Activated T-cell treated with anti-CD3 and anti-CD28 coated beads for 24 hours (primary cell): ENCODE results near the gene VWA3A.
"Not testable (repeated sequence)": the region's sequence is repeated elsewhere in the genome, so short reads cannot be mapped to it uniquely, and the experiment has no call there.

Source experiments
- DNase-seq: peaks from one replicate; pipeline ENCODE4 v3.0.0-alpha.2; 2020; ENCODE audit warnings: low read depth

VWA3A gene

GRCh38 chr16:22132801-22133200 lies 40.5 kb downstream of the VWA3A start:
- no peak for DNase-seq

GRCh38 chr16:22138482-22138881 lies 46.1 kb downstream of the VWA3A start:
- DNase-seq: no peak

- DNase-seq: no peak
Observed at GRCh38 chr16:22139008-22139407, 46.7 kb downstream of the VWA3A start.

- DNase-seq: no peak
Observed at GRCh38 chr16:22139732-22140131, 47.4 kb downstream of the VWA3A start.

GRCh38 chr16:22141767-22142166 lies 49.4 kb downstream of the VWA3A start:
- DNase-seq: no peak

GRCh38 chr16:22144520-22144919 lies 52.2 kb downstream of the VWA3A start:
- no peak for DNase-seq

- no peak for DNase-seq
Observed at GRCh38 chr16:22147853-22148252, 55.5 kb downstream of the VWA3A start.

- no peak for DNase-seq
Observed at GRCh38 chr16:22151246-22151998, 59.1 kb downstream of the VWA3A start.

- DNase-seq: no peak
Observed at GRCh38 chr16:22152316-22152715, 60.0 kb downstream of the VWA3A start.

GRCh38 chr16:22153078-22153477 lies 60.7 kb downstream of the VWA3A start:
- not testable (repeated sequence) for DNase-seq

- DNase-seq: no peak
Observed at GRCh38 chr16:22161401-22161800, 69.1 kb downstream of the VWA3A start.

- peak; percentile 20 for DNase-seq
Observed at GRCh38 chr16:22161999-22162655, 69.8 kb downstream of the VWA3A start, which contains the start of gene SDR42E2. Gene SDR42E2, plus strand, starts transcription at chr16:22162506. Its CDS starts 3,077 bp downstream, at chr16:22165583.

- no peak for DNase-seq
Observed at GRCh38 chr16:22162656-22163009, 70.3 kb downstream of the VWA3A start.

GRCh38 chr16:22163806-22164205 lies 71.5 kb downstream of the VWA3A start:
- no peak for DNase-seq

- DNase-seq: no peak
Observed at GRCh38 chr16:22164482-22164881, 72.1 kb downstream of the VWA3A start.

GRCh38 chr16:22165508-22166285 lies 73.4 kb downstream of the VWA3A start:
- no peak for DNase-seq

- no peak for DNase-seq
Observed at GRCh38 chr16:22171953-22172352, 79.6 kb downstream of the VWA3A start.

- DNase-seq: not testable (repeated sequence)
Observed at GRCh38 chr16:22172642-22173041, 80.3 kb downstream of the VWA3A start.

- DNase-seq: no peak
Observed at GRCh38 chr16:22174642-22175041, 82.3 kb downstream of the VWA3A start.

- DNase-seq: no peak
Observed at GRCh38 chr16:22177968-22178930, 85.9 kb downstream of the VWA3A start.

GRCh38 chr16:22181426-22181825 lies 89.1 kb downstream of the VWA3A start:
- DNase-seq: no peak

GRCh38 chr16:22181843-22182242 lies 89.5 kb downstream of the VWA3A start:
- no peak for DNase-seq
